GM12892 (cell line): ENCODE data around the gene CD72.

ENCODE experiments used
- POLR2A ChIP-seq: IDR thresholded peaks from 2 replicates; pipeline ENCODE4 v1.6.1; 2011; ENCODE audit warnings: low read depth, low read length, control low read depth
- POLR2AphosphoS5 ChIP-seq: IDR thresholded peaks from 2 replicates; pipeline ENCODE4 v1.6.1; 2011; ENCODE audit warnings: low read depth, low read length, control low read depth

- TF ChIP-seq POLR2A (no peak), POLR2AphosphoS5 (no peak)
These were observed 24.8 kb upstream of the CD72 start for GRCh38 chr9:35643046-35643445.
